ENCODE results near the gene TNFRSF11A.

The TNFRSF11A gene

DNA sequence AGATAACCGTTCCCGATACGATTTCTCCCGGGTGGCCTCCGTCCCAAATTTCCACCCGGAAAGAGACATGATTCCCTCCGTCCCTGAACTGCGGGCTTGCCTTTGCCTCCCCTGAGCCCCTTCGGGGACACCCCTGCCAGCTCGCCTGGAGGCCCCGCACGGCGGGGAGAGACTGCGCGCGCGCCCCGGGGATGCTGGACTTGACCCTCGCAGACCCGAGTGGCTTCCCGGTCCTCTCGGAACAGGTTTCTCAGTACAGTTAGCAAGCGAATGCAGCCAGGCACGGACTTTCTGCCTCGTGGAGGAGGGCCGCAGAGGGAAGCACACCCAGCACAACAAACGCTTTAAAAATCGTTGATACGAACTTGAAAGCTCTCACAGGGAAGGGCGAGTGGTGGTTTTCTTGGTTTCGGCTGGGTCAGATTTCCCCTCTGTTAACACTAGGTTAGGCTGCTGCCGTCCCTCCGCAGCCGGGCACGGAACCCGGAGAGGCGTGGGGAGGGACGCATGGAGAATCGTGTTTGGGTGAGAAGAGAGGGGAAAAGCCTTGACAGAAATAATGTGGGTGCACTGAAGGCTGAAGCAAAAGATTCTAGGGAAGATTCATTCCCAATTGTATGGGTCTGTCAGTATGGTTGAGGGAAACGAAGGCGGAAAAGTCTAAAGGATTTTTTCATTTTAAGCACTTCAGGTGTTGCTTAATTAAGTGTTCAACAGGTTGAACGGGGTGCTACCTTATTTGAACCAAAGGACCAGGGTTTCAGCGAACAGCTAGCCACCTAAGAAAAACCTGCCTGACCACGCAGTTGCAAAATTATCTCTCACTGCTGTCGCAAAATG, 916 bp downstream of the TNFRSF11A start:
- no peak for FAIRE-seq

DNA sequence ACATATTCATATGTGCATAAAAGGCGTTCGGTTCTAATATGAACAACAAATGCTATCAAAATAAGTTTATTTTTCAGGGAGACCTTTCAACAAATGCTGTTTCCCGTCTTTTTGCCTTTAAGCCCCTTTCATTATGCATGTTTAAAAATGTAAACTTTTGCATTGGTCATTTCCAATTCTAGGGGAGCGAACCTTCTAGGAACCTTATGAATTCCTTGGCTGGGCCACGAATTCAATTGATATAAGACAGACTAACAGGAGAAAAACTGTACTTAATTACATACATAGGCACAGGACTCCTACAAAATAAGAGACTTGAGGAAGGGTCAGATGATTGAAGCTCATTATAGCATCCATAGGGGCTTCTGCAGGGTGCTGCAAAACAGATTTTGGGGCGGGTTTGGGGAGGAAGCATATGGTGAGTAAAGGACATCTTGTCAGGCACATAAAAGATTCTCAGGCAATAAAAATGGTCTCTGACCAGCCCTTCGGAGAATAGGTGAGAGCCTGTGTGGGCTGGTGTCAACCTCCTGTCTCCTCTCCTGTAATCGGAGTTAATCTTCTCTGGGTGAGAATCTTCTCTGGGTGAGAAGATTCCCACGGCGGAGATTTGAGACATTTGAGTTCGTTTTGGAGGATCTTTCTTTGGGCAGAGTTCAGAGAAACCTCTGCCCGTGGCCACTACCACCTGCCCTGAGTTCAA, 1.7 kb downstream of the TNFRSF11A start:
- FAIRE-seq, result no peak

DNA sequence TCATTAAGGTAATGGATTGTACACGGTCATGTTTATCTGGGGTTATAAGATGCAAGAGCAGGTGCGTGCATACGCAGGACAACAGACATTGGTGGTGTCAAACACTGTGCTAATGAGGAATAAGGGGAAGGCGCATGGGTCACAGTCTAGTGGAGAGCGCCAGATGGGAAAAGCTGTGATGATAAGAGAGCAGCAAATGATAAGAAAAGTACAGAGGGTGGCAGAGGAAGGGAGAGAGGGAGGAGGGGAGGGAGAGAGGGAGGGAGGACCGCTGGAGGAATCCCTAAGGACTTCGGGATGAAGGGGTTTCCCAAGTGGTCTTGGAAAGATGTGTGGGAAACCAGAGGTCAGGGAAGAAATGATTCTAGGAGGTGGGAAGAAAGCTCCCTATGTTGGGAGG, 2.9 kb downstream of the TNFRSF11A start:
- FAIRE-seq, result no peak

DNA sequence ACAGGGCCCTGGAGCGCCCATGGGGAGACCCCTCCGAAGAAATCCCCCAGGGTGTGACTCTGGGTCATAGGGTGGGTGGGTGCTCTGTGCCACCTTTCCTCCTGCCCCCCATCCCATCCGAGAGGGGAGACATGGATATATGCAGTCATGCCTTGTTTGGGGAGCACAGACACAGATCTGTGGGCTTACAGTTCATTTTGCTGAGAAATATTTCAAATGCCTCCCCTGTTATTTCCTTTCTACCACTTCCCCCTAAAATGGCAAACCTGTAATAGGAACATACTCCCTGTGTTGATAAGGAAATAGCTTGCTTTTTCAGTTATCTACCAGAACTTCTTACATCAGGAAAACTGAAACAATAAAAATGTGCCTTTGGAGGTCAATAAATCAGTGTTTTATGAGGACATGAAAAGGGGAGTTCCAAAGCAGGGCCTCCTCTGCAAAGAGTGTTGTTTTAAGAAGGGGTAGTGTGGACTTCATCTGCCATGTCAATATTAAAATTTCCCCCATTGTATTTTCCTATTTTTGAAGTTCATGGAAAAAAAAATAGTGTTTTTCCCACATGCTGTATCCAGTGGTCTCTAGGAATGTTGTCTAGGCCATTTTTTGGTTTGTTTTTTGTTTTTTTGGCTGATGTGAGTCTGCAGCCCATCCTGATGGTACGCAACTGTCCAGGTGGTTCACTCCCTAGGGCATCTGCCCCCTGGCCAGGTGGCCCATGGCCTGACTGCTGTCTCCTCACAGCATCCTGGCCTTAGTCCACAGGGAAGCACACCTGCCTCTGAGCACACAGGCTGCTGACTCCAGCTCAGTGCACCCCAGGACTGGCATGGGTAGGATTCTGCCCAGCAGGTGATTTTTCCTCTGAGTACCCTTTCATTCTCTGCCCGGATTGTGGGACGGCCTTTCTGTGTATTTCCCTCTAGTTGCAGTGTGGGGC, 3.7 kb downstream of the TNFRSF11A start:
- FAIRE-seq, result no peak

DNA sequence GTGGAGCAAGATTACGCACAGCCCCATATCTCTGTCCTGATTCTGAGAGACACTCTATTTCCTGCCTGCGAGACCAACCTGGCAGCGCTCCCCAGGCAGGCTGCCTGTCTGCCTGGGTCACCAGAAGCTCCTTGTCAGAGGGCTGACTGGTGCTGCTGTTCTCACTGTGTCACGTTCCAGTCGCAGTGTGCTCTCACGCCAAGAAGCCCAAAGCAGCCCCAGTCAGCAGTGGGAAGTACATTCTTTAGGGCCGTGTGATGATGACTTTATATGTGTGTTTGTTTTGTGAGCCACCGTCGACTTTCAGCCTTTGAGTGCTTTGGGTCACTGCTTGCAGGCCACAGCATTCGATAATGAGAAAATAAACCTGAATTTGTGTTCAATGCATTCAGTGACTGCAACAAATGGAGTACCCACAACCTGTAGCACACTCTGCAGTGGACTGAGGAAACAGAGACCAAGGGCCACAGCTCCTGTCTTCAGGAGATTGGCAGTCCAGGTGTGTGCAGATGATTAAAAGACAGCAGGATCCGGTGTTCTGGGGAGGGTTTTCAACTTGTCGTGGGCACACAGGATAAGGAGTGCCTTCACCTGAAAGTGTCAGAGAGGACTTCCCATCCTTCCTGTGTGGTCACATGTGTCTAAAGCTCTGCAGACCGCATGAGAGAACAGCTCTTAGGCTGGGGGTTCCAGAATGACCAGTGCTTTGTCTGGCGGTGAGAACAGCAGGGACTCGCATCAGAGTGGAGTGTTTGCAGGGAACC, 4.8 kb downstream of the TNFRSF11A start:
- FAIRE-seq, result no peak

DNA sequence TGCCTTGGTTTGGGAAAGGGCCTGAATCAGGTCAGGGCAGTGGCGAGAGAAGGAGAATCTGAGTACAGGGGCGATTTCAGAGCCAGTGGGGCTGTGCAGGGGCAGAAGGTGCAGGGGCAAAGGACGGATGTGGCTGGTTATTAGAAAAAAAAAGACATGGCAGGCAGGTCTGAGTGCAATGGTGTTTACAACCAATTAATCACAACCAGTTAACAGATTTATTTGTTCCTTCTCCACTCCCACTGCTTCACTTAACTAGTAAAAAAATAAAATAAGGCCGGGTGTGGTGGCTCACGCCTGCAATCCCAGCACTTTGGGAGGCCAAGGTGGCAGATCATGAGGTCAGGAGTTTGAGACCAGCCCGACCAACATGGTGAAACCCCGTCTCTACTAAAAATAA, 5.5 kb downstream of the TNFRSF11A start:
- FAIRE-seq, result no peak

DNA sequence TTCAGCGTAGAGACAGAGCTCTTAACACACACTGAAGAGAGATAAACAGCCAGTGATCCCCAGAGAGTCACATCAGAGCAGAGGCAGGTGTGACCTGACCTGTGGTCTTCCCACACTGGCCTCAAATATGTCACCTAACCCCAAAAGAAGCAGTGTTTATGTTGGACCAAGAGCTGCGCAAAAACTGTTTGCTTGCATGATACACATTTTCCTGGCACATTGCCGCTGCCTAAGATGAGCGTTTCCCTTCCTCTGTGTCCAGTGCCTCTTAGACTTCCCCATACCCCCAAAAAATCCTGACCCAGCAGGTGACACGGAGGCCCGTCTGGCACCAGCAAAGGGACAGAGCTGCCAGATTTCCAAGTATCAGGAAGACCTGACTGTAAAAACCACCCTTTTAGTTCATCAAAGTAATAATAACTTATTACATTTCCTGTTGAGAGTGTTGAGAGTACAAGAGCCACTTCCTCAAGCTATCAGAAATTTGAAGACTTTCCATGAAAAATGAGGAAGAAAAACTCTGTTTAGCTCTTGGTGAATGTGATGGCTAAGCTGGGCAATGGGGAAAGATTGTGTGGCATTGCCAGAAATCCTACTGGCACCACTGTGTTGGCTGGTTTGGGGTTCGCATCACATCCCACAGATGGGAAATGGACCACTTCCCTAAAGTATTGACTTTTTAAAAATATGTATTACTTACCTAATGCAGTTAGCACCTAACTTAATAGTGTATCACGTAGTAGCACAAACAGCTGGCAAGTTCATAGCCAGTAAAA, 6.7 kb downstream of the TNFRSF11A start:
- FAIRE-seq, result no peak

DNA sequence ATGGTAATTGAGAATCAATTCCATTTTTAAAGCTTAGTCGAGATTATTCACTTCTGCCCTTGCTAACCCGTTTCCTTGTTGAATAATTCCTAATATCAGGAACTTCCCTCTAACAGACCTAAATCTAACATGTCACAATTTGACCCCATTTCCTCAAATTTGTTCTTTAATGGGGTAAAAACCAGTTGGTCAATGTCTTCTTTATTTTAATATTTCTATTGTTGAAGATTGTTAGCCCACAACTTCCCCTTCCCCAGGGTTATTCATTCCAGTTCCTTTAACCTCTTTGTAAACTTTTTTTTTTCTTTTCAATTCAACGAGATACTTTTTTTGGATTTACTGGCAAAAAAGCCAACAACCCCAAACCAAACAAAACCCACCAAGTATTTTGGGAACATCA, 7.3 kb downstream of the TNFRSF11A start:
- FAIRE-seq, result no peak

DNA sequence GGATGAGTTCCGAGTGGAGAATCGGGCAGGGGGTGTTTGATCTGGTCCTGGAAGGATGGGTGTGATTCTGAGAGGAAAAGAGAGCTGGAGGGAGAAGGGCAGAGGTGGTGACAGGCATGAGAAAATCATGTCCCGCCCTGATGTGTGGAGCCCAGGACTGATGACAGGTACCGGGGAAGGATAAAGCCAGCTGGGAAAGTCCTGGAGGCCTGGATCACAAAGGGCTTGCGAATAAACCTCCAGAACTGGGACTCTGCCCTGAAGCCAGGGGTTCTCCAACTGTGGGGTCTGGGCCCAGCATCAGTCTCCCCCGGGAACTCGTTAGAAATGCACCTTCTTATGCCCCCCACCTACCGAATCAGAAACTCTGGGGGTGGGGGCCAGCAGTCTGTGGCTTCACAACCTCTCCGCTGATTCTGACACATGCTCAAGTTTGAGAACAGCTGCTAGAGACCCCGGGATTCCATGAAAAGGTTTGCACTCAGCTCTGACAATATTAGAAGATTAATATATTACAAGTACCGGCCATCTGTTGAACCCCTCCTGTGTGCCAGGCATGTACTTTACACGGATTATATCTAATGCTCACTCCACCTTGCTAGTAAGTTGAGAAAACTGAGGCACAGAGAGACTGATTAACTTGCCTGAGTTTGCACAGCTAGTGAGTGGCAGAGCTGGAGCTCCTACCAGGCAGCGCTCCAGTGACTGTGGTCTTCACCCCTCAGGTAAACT, 8.0 kb downstream of the TNFRSF11A start:
- FAIRE-seq, result no peak

DNA sequence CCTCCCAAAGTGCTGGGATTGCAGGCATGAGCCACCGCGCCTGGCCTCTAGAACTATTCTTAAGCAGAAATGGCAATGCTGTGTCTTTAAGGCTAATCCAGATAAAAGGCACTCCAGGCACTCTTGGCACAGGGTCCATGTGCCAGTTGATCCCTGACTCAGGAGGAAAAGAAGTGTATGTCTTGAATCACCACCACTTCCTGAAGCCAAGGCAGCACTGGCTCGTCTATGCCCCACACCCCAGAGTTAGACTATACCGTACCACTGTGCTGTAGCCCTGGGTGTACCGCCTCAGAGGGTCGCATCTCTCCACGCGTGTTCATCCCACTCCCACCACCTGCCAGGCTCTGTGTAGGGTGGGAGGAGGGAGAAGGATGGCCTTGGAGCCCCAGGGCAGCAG, 9.0 kb downstream of the TNFRSF11A start:
- no peak for FAIRE-seq

DNA sequence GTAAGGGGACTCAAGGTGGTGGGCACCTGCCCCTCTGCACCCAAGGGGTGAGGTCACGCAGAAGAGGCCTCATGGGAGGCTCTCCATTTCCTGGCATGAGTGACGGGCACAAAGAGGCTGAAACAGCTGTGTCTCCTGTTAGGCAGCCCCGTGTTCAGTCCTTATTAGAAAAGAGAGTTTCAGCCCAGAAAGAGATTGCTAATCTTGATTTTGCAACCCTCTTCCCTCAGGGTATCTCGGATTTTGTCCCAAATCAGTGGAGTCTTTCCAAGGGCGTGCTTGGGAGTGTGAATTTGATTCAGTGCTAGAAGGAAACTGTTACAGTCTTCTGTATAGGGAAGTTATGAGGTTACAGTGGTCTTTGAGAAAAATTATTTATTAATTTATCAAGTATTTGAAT, 10.4 kb downstream of the TNFRSF11A start:
- FAIRE-seq, result no peak

DNA sequence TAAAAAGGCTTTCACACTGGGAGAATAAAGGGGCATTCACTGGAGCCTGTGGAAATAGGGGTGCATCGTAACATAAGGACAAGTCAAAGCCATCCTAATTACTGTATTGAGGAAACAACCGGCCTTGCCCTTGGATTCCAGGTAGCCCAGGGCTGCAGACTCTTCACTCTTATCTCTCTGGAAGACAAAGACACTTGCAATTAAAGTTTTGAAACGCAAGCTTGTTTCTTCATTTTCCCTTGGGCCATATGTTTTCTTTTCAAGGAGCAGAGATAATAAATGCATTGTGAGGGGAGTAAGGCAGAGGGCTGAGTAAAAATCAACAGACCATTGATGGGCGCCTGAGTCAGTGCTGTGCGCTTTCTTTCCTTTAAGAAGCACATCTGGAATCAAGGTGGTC, 11.5 kb downstream of the TNFRSF11A start:
- FAIRE-seq, result no peak

DNA sequence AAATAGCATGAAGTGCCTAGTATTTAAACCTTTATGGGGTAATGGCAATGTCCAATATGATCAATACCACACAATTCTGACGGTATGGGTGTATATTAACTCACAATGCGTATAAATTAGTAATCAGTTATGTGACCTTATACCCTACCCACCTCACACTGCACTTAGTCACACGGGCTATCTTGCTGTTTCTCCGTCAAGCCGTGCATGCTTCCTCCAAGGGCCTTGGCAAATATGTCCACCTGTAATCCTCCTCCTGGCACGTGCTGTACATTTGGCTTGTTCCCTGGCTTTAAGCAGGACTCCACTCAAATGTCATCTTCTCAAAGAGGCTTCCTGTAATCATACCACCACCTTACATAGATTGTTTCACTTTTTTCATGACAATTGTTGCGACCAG, 12.2 kb downstream of the TNFRSF11A start:
- no peak for FAIRE-seq

DNA sequence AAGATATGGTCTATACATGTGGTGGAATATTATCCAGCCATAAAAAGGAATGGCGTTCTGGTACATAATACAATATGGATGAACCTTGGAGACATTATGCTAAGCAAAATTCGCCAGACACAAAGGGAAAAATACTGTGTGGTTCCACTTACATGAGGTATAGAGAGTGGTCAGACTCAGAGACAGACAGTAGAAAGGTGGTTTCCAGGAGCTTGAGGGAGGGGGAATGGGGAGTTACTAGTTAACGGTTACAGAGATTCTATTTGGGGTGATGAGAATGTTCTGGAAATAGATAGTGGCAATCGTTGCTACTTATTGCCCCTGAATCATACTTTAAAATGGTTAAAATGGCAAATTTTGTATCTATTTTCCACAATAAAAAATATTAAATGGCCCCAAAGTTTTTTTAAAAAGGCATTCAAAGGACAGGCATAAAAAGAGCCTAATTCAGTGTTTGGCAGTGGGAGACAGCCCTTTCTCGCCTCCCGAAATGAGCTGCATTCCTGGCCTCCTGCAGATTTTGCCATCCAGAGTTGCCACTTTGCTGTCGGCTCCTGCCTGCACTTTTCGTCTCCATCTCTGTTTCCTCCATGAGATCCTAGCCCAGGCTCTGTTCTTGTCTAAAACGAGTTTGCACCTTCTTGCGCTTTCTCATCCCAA, 13.5 kb downstream of the TNFRSF11A start:
- FAIRE-seq, result no peak

DNA sequence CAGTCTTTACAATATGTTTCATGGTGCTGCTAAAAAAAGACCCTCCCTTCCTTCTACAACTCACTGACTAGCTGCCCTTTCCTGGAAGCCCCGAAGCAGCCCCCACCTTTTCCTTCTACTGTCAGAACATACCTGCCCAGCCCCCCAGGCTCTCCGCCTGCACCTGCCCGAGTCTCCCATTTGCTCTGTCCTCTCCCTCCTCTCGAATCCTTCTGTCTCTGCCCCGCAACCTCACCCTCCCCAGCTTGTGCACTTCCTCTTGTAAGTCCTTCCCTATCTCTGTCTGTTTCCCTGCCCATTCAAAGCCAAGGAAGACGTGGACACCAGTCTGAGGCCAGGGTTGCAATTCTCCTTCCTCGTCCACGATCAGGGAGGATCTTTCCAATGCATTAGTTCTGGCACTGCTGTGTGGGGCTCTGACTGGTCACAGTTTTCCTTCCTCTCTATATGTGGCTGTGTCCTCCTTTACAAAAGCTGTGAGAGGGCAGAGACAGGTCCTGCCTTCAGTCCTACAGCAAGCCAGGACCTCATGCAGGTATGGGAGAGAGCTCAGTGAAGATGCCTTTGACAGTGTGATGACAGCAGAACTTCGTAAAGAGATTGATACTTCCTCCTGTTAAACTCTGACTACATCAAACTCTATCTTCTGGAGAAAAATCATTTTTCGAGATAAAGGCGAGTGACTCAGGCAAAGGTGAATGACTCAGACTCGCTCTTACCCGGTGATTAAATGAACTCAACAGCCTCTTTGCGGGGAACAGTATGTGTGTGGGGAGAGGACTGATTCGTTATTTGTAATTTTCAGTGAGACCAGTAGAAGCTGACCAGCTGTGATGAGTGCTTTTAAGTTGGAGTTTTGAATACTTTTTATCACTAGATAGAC, 14.2 kb downstream of the TNFRSF11A start:
- FAIRE-seq, result no peak

DNA sequence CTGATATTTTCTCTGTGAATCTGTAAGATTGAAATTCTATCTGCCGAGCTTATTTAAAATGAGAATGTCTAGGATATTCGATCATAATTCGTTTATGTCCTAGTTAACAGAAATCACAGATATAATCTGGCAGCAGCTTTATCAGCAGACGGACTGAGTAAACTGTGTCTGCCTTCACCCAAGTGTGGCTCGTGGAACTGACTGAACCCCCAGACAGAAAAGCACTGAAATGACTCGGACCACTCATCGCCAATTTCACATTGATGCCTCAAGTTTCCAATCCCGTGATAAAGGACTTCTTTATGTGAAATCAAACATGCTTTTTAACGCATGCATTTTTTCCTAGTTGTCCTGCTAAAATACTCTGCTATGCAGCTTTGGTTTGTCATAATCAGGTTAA, 15.9 kb downstream of the TNFRSF11A start:
- FAIRE-seq, result no peak

DNA sequence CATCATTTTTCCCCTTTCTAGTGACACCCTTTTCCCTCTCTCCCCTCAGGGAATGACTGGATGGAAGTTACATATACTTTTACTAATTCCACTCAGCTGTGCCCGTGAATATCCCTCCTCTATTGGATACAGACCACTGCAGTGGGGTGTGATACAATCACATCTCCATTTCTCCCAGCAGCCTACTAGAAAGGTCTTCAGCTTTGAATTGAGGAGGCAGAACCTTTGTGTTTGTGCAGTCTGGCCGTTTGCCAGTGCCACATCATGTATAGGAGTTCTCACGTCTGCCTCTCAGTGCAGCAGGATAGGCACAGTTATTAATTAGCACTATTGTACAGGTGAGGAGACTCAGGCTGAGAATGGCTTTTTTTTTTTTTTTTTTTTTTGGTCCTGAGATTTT, 16.4 kb downstream of the TNFRSF11A start:
- no peak for FAIRE-seq

DNA sequence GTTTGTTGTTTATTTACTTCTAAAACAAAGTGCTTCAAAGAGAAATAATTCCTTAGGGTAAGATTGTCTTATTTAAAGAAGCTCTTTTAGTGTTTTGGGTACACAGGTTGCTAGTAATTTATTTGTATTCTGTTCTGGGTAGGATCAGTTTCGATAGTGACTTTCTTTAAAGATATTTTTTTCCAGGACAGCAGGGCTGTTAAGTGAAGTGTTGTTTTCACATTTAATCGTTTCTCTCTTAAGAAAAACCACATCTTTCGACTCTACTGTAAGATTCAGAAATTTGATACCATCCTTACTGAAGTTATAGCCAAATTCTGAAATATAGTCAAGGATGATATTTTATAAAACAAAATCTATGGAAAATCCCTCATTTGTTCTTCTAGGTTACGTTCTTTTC, 17.8 kb downstream of the TNFRSF11A start:
- no peak for FAIRE-seq

DNA sequence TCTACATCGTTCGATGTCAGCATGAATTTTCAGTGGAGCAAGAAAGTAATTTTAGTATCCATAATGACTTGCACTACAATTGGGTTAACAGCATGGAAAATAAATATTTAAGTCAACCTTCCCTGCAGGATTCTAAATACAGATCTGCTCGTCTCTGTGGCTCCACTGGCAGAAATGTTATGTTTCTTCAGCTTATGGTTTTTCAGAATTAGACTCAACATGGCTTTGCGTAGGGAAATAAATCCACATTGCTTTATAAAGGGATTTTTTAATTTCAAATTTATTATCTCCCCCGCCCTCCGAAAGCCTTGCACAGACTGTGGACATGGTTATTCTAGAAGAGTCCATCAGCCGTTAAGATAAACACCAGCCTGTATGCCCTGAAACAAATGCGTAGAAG, 18.2 kb downstream of the TNFRSF11A start:
- no peak for FAIRE-seq
